Measurements from ENCODE around the gene TRAT1.
"Not testable (repeated sequence)": the region's sequence is repeated elsewhere in the genome, so short reads cannot be mapped to it uniquely, and the experiment has no call there.

TRAT1 gene

GRCh38 chr3:108822123-108822897, at the start of gene TRAT1:
TRAT1 (plus strand) TSS chr3:108822786; CDS start chr3:108822928, 142 bp downstream.
- DNase-seq = no peak

- DNase-seq = no peak
Measured at GRCh38 chr3:108775649-108776048, 46.9 kb upstream of the TRAT1 start.

GRCh38 chr3:108779496-108779895, 43.1 kb upstream of the TRAT1 start:
- DNase-seq = no peak

- peak in 1 of 51 donors; percentile 9 for DNase-seq
Measured at GRCh38 chr3:108780235-108780634, 42.4 kb upstream of the TRAT1 start.

- no peak for DNase-seq
Measured at GRCh38 chr3:108791473-108791872, 31.1 kb upstream of the TRAT1 start.

GRCh38 chr3:108804437-108804836, 18.1 kb upstream of the TRAT1 start:
- DNase-seq = no peak

- no peak for DNase-seq
Measured at GRCh38 chr3:108804966-108805365, 17.6 kb upstream of the TRAT1 start.

- no peak for DNase-seq
Measured at GRCh38 chr3:108806316-108806715, 16.3 kb upstream of the TRAT1 start.

- DNase-seq = no peak
Measured at GRCh38 chr3:108818404-108818803, 4.2 kb upstream of the TRAT1 start.

GRCh38 chr3:108820586-108820985, 2.0 kb upstream of the TRAT1 start:
- no peak for DNase-seq

GRCh38 chr3:108823227-108823626, 641 bp downstream of the TRAT1 start:
- DNase-seq = no peak

GRCh38 chr3:108823803-108824202, 1.2 kb downstream of the TRAT1 start:
- DNase-seq = not testable (repeated sequence)

GRCh38 chr3:108826309-108827187, 4.0 kb downstream of the TRAT1 start:
- DNase-seq = no peak

GRCh38 chr3:108830381-108830780, 7.8 kb downstream of the TRAT1 start:
- DNase-seq = no peak

- no peak for DNase-seq
Measured at GRCh38 chr3:108830991-108831614, 8.5 kb downstream of the TRAT1 start.

GRCh38 chr3:108833611-108834010, 11.0 kb downstream of the TRAT1 start:
- no peak for DNase-seq

GRCh38 chr3:108834551-108834950, 12.0 kb downstream of the TRAT1 start:
- DNase-seq = no peak

GRCh38 chr3:108835101-108835500, 12.5 kb downstream of the TRAT1 start:
- DNase-seq = no peak

GRCh38 chr3:108838436-108838835, 15.8 kb downstream of the TRAT1 start:
- DNase-seq = no peak

- no peak for DNase-seq
Measured at GRCh38 chr3:108845709-108846293, 23.2 kb downstream of the TRAT1 start.

GRCh38 chr3:108847187-108847586, 24.6 kb downstream of the TRAT1 start:
- DNase-seq = no peak

GRCh38 chr3:108849075-108849474, 26.5 kb downstream of the TRAT1 start:
- no peak for DNase-seq

All from hypothalamus (tissue), 51 donors.